Measurements from ENCODE around the gene ALDH4A1.

DNA sequence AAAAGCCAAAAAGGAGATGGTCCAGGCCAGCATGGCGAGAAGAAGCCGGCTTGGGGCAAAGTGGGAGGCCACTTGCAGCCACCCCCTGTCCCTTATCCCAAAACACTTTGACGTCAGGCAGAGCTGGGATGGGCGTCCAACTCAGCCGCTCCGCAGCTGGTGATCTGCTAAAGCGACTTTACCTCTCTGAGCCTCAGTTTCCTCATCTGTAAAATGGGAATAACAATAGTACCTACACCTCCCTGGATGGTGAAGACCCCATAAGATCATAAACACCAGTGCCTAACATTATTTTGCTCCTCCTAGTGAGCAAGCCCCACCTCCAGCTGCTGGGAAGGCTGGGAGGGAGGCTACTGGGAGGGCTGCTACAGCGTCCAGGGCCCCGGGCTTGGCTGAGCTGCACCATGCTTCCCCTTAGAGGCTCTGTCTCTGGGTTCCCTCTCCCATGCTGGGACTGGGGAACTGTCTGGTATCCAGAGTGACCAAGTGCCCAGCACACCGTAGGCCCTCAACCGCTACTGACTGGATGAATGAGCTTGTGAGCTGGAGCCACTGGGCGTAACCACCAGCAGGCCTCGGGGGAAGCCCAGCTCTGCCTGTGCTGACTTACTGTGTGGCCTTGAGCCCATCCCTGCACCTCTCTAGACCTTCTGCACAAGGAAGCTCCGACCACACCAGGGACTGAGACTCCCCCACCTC lies 35.8 kb upstream of the ALDH4A1 start:
- TF ChIP-seq, protein P1, sequence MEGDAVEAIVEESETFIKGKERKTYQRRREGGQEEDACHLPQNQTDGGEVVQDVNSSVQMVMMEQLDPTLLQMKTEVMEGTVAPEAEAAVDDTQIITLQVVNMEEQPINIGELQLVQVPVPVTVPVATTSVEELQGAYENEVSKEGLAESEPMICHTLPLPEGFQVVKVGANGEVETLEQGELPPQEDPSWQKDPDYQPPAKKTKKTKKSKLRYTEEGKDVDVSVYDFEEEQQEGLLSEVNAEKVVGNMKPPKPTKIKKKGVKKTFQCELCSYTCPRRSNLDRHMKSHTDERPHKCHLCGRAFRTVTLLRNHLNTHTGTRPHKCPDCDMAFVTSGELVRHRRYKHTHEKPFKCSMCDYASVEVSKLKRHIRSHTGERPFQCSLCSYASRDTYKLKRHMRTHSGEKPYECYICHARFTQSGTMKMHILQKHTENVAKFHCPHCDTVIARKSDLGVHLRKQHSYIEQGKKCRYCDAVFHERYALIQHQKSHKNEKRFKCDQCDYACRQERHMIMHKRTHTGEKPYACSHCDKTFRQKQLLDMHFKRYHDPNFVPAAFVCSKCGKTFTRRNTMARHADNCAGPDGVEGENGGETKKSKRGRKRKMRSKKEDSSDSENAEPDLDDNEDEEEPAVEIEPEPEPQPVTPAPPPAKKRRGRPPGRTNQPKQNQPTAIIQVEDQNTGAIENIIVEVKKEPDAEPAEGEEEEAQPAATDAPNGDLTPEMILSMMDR (IDR thresholded peaks at IDR 0.05; ENCODE audit: low read depth, low read length): no peak
- no peak for TF ChIP-seq EZH2phosphoT487 (IDR thresholded peaks at IDR 0.05; ENCODE audit: low read depth)
